Heart right ventricle (tissue), 16 donors: Measurements from ENCODE around the gene MRPS18C. TPM values are rescaled to one million over a fixed set of nuclear protein-coding genes. Genes with fewer than 3 reads are reported as not detected.

Experiments used
- ATAC-seq, 8 donors: fragments of 200-7000 bp; cut with Tn5 transposase; one replicate each; pipeline ENCODE4 v1.9.1; 2020; ENCODE audit warnings: mild to moderate bottlenecking in 8 of 8, moderate library complexity in 8 of 8, moderate number of reproducible peaks in 1 of 8
- DNase-seq, 2 donors: peaks; one replicate each; pipeline ENCODE4 v3.0.0-alpha.2; 2020
- H3K27ac ChIP-seq, 10 donors: fragments of 200-600 bp; sonication (generic) in 2 of 10; one replicate each; pipeline versions ENCODE4 v1.5.0 to v1.8.0; 2020 to 2022; ENCODE audit warnings: mild to moderate bottlenecking in 3 of 10
- H3K27me3 ChIP-seq, 7 donors: fragments of 200-600 bp; one replicate each; pipeline ENCODE4 v1.8.0; 2021 to 2022; ENCODE audit warnings: mild to moderate bottlenecking in 2 of 7
- H3K36me3 ChIP-seq, 9 donors: fragments of 200-600 bp; sonication (generic) in 1 of 9; one replicate each; pipeline versions ENCODE4 v1.5.0 to v1.8.0; 2020 to 2022; ENCODE audit warnings: mild to moderate bottlenecking in 2 of 9
- H3K4me1 ChIP-seq, 9 donors: fragments of 200-600 bp; sonication (generic) in 1 of 9; one replicate each; pipeline versions ENCODE4 v1.5.0 to v1.8.0; 2020 to 2022; ENCODE audit warnings: mild to moderate bottlenecking in 4 of 9
- H3K4me3 ChIP-seq, 10 donors: fragments of 200-600 bp; sonication (generic) in 2 of 10; one replicate each; pipeline versions ENCODE4 v1.5.0 to v1.8.0; 2020 to 2022; ENCODE audit warnings: mild to moderate bottlenecking in 7 of 10, moderate library complexity in 2 of 10
- H3K9me3 ChIP-seq, 11 donors: fragments of 200-600 bp in 10 of 11; sonication (generic) in 2 of 11; one replicate each; pipeline versions ENCODE4 v1.5.0 to v1.8.0; 2013 to 2022; ENCODE audit warnings: mild to moderate bottlenecking in 2 of 11, control low read depth in 1 of 11, moderate library complexity in 1 of 11
- CTCF ChIP-seq, 9 donors: fragments of 200-600 bp; sonication (generic) in 2 of 9; IDR thresholded peaks; one replicate each; pipeline versions ENCODE4 v1.5.0 to v1.8.0; 2021 to 2022; ENCODE audit warnings: antibody characterized with exemption in 9 of 9, mild to moderate bottlenecking in 5 of 9, moderate library complexity in 1 of 9
- WGBS, 2 donors: extraction: QIAGEN DNeasy Blood & Tissue Kit; methylation state at CpG; one replicate each; pipeline ENCODE4 v1.1.7; 2013; ENCODE audit warnings: inconsistent platforms in 1 of 2; 5-methylcytosine and 5-hydroxymethylcytosine counted together
- intact Hi-C, 10 donors: fragments of 100-400 bp; cut with DNase I; formaldehyde crosslinking; loops; one replicate each; pipeline versions ENCODE4 v1.11.1 to v1.14.2; 2022
- polyA plus RNA-seq, 2 donors: library from polyadenylated mRNA; stranded (reverse); fragments of 200-250 nt; gene quantifications; one replicate each; pipeline ENCODE4 v1.2.3, GENCODE V29; 2013
- total RNA-seq, 10 donors: library from RNA; stranded (reverse); fragmentation: NEBNext Ultra II Directional in 3 of 10; extraction: Animal tissue kit (Norgen Biotek cat#: 25700) in 3 of 10; gene quantifications; one replicate each; pipeline versions ENCODE4 v1.2.1 to v1.2.4, GENCODE V29; 2021 to 2023
- donor health status: Arrhythmogenic right ventricular cardiomyopathy.
- donor health status: ischemic (EF 13 %, LVEDD 7.1; RV severe dilation, severe dysfunction).
- donor health status: healthy with polysubstance abuse.
- donor health status: DM: no; HTN: yes; CAD: no.
- donor health status: DM: no; HTN: no; CAD: no.
- donor health status: ischemic (EF 25% LVEDD 6.9; RV normal size, moderate dysfunction).
- donor health status: ischemic (EF 25% LVEDD 5.7; RV mildly dilated, moderate dysfunction).
- donor health status: healthy.
- donor health status: DM: yes; HTN: yes; CAD: no.
- donor health status: Ischemic cardiomyopathy.
- donor health status: ischemic (EF 35%, LVEDD 5.7; RV mildly dilated, moderate dysfunction).
- donor health status: nonischemic (EF 11% LVEDD 7.7; RV severe dilation, severe dysfunction).
- donor health status: DM: yes; HTN: yes; CAD: no.
- donor health status: PGD.
- donor health status: ischemic (EF 29% LVEDD 5.4; RV normal size, mild dysfunction).
- donor health status: nonischemic (EF 23%, LVEDD 6.1; RV moderate dilation, normal function).

The MRPS18C gene
- total and polyA plus RNA-seq, 12 donors = 40.6 to 81.9 (median 58.2) TPM

- 1% methylated on average over 7 of the region's 7 CpGs for WGBS, 2 donors
- peaks cover 0 to 72% (median 26%) of the 10 kb centered on the region in 9 donors for H3K36me3 ChIP-seq
- no peak for TF ChIP-seq CTCF (IDR thresholded peaks at IDR 0.05)
- DNase-seq (no peak), ATAC-seq (no peak)
- peaks cover 0 to 33% (median 24%) of the 10 kb centered on the region in 9 donors for H3K4me1 ChIP-seq
- H3K9me3 ChIP-seq = no peaks in the 10 kb centered on the region
- H3K4me3 ChIP-seq = peak overlapping the region; percentile 65 to 89 (median 78)
- intact Hi-C loops = loop anchor here in 4 of 10 donors (10.0 kb wide), 2 partner anchors 171 to 421 kb away; partner anchors contain the start of genes COQ2 (in 3 of the 4) and COPS4 (in 1 of the 4)
- H3K27ac ChIP-seq = peak overlapping the region in 9 of 10 donors; percentile 91 to 99 (median 96)
- H3K27me3 ChIP-seq = no peaks in the 10 kb centered on the region
Measured at GRCh38 chr4:83456184-83456501, 285 bp downstream of the MRPS18C start.

- no peaks in the 10 kb centered on the region for H3K27me3 ChIP-seq
- no peaks in the 10 kb centered on the region for H3K9me3 ChIP-seq
- 82 to 88% methylated on average over 4 of the region's 4 CpGs for WGBS, 2 donors
- TF ChIP-seq CTCF (IDR thresholded peaks at IDR 0.05) = no peak
- H3K4me3 ChIP-seq = no peak overlapping the region
- H3K4me1 ChIP-seq = no peaks in the 10 kb centered on the region
- H3K36me3 ChIP-seq = peaks cover 0 to 92% (median 7%) of the 10 kb centered on the region in 9 donors
- ATAC-seq (no peak), DNase-seq (no peak)
- intact Hi-C loops = no loop called here
- H3K27ac ChIP-seq = no peak overlapping the region
Measured at GRCh38 chr4:83473423-83473822, 17.6 kb downstream of the MRPS18C start.

DNA sequence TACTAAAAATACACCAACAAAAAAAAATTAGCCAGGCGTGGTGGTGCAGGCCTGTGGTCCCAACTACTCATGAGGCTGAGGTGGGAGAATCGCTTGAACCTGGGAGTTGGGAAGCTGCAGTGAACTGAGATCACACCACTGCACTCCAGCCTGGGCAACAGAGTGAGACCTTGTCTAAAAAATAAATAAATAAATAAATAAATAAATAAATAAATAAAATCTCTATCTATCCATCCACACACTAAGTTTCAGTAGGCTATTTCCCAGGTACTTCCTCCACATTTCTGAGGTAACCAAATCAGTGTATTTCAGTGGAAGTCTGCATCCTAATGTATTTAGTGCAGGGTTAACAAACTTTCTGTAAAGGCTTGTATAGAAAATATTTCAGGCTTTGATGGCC lies 18.1 kb downstream of the MRPS18C start:
- Histone ChIP-seq H3K27ac (no peak overlapping the region), H3K36me3 (peaks cover 0 to 92% (median 7%) of the 10 kb centered on the region in 9 donors), H3K27me3 (no peaks in the 10 kb centered on the region), H3K4me1 (no peaks in the 10 kb centered on the region), H3K9me3 (no peaks in the 10 kb centered on the region), H3K4me3 (no peak overlapping the region)
- TF ChIP-seq CTCF (IDR thresholded peaks at IDR 0.05) = no peak
- 93 to 98% methylated on average over 2 of the region's 2 CpGs for WGBS, 2 donors
- ATAC-seq (no peak), DNase-seq (no peak)
- intact Hi-C loops = no loop called here

DNA sequence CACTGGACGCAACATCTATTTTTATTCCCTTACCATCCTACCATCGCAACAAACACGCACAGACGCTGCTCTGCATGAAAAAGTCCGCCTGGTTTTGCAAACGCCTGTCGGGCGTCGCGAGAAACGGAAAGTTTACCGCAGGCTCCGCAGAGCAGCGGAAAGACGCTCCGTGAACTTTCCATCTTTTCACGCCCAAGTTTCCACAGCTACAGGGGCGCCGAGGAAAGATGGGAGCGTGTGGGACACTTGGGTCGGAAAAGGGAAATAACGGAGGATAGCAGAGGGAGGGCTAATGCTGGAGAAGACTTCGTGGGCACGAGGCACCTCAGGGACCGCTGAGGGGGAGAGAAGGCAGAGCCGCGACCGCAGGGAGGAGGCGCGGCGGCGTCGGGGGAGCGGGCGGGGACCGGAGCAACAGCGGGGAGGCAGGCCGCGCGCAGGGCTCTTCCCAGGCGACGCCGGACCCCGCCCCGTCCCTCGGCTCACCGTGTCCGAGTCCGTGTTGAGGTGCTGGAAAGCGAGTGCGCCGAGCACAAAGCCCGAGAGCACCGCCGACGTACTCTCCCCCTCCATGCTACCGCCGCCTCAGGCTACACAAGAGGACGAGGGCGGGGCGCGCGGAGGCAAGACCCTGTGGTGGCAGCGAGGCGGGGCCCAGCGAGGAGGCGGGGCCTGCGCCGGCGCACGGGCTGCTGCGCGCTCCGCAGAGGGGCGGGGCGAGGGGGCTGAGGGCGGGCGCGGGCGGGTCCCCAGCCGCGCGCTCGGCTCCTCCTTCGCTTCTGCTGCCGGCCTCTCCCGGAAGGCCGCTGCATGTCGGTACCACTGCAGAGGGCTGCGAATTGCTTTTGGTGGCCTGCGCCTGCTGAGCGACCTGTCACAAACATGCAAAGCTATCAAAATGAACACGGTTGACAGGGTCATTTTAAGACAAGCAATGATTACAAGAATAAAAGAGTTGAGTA lies 28.9 kb downstream of the MRPS18C start, which contains the start of gene ABRAXAS1:
Gene ABRAXAS1, minus strand, starts transcription at position 601 of the 962 bp plus-strand sequence. Its CDS starts 28 bp downstream, at position 573.
- Histone ChIP-seq H3K36me3 (peaks cover 0 to 20% (median 0%) of the 10 kb centered on the region in 9 donors), H3K4me1 (peaks cover 0 to 22% (median 11%) of the 10 kb centered on the region in 9 donors), H3K9me3 (no peaks in the 10 kb centered on the region), H3K27ac (peak within 1 kb of the TSS; percentile 60 to 93 (median 88)), H3K27me3 (no peaks in the 10 kb centered on the region), H3K4me3 (peak within 1 kb of the TSS; percentile 50 to 92 (median 82))
- TF ChIP-seq CTCF (IDR thresholded peaks at IDR 0.05) = no peak
- peak; percentile 98 to 100 (median 99) for ATAC-seq
- DNase-seq = peak; percentile 93
- WGBS, 2 donors = 0 to 1% methylated on average over 89 to 93 of the region's 93 CpGs
- intact Hi-C loops = no loop called here
